H1 (cell line): ENCODE results near the gene THAP11. TPM values are rescaled to one million over a fixed set of nuclear protein-coding genes. Genes with fewer than 3 reads are reported as not detected.

Experiments used
- BRCA1 ChIP-seq: IDR thresholded peaks from 2 replicates; pipeline ENCODE4 v1.6.1; 2012; ENCODE audit warnings: low read depth, low read length, improper control_type of control experiment
- GTF2F1 ChIP-seq: IDR thresholded peaks from 2 replicates; pipeline ENCODE4 v1.6.1; 2012; ENCODE audit warnings: low read depth, low read length, improper control_type of control experiment, borderline replicate concordance
- KDM4A ChIP-seq: IDR thresholded peaks from one replicate; pipeline ENCODE4 v1.7.1; 2012; ENCODE audit warnings: low read depth, mild to moderate bottlenecking, moderate library complexity, low read length, inconsistent platforms; ENCODE audit not compliant: severe bottlenecking
- KDM5A ChIP-seq: fragments of 200-600 bp; IDR thresholded peaks from 2 replicates; pipeline ENCODE4 v1.7.1; 2012; ENCODE audit warnings: mild to moderate bottlenecking, low read length, inconsistent platforms, mixed read lengths
- MAX ChIP-seq: IDR thresholded peaks from 2 replicates; pipeline ENCODE4 v1.6.1; 2012; ENCODE audit warnings: inconsistent platforms
- POLR2A ChIP-seq, 2 experiments: IDR thresholded peaks; 1 replicate in 1 of 2; 2 replicates in 1 of 2; pipeline ENCODE4 v1.6.1; 2011; ENCODE audit warnings: low read depth in 2 of 2, low read length in 2 of 2, mild to moderate bottlenecking in 2 of 2; ENCODE audit errors: control extremely low read depth in 1 of 2
- POLR2AphosphoS5 ChIP-seq: IDR thresholded peaks from 2 replicates; pipeline ENCODE4 v1.6.1; 2011; ENCODE audit warnings: low read depth, low read length
- RAD21 ChIP-seq, 2 experiments: IDR thresholded peaks in 1 of 2; conservative IDR thresholded peaks in 1 of 2; 2 replicates each; pipeline ENCODE4 v1.6.1; 2011; ENCODE audit warnings: low read depth in 2 of 2, low read length in 2 of 2, improper control_type of control experiment in 1 of 2, inconsistent platforms in 1 of 2, mild to moderate bottlenecking in 1 of 2, moderate library complexity in 1 of 2
- RBBP5 ChIP-seq: IDR thresholded peaks from 2 replicates; pipeline ENCODE4 v1.7.1; 2012; ENCODE audit warnings: low read depth, mild to moderate bottlenecking, inconsistent platforms, low read length, moderate library complexity, borderline replicate concordance
- RFX5 ChIP-seq: IDR thresholded peaks from 2 replicates; pipeline ENCODE4 v1.6.1; 2011; ENCODE audit warnings: low read depth, low read length, improper control_type of control experiment, borderline replicate concordance
- RXRA ChIP-seq: IDR thresholded peaks from 2 replicates; pipeline ENCODE4 v1.6.1; 2011; ENCODE audit warnings: low read depth, mild to moderate bottlenecking, low read length, moderate library complexity; ENCODE audit not compliant: insufficient read depth
- SIN3A ChIP-seq, 2 experiments: IDR thresholded peaks in 1 of 2; conservative IDR thresholded peaks in 1 of 2; 2 replicates each; pipeline ENCODE4 v1.6.1; 2011 to 2012; ENCODE audit warnings: low read length in 2 of 2, improper control_type of control experiment in 1 of 2, low read depth in 1 of 2, mild to moderate bottlenecking in 1 of 2
- SIX5 ChIP-seq: IDR thresholded peaks from 2 replicates; pipeline ENCODE4 v1.6.1; 2011; ENCODE audit warnings: mild to moderate bottlenecking, low read depth, low read length
- TAF1 ChIP-seq: IDR thresholded peaks from 2 replicates; pipeline ENCODE4 v1.6.1; 2011; ENCODE audit warnings: mild to moderate bottlenecking, low read depth, low read length
- TBP ChIP-seq: IDR thresholded peaks from 2 replicates; pipeline ENCODE4 v1.6.1; 2011; ENCODE audit warnings: low read depth, low read length, improper control_type of control experiment
- TCF12 ChIP-seq: IDR thresholded peaks from 2 replicates; pipeline ENCODE4 v1.6.1; 2011; ENCODE audit warnings: low read depth, mild to moderate bottlenecking, low read length
- YY1 ChIP-seq: IDR thresholded peaks from 2 replicates; pipeline ENCODE4 v1.6.1; 2011; ENCODE audit warnings: low read depth, mild to moderate bottlenecking, low read length
- polyA plus RNA-seq, 7 experiments: library from polyadenylated mRNA; depleted of rRNA in 3 of 7; stranded (reverse) in 5 of 7; unstranded in 2 of 7; fragments of >200 nt in 5 of 7; fragments of 200-250 nt in 2 of 7; gene quantifications; 1 replicate in 5 of 7; 2 replicates in 1 of 7; 4 replicates in 1 of 7; pipeline versions ENCODE4 v1.2.1 to v1.2.3, GENCODE V29; 2011 to 2013; ENCODE audit warnings: missing spikeins in 2 of 7, mixed read lengths in 2 of 7
- total RNA-seq: library from RNA; stranded (reverse); fragmentation: NEBNext Ultra II Directional; extraction: Animal tissue kit (Norgen Biotek cat#: 25700); gene quantifications from 2 replicates; pipeline ENCODE4 v1.2.1, GENCODE V29; 2021
- TF ChIP-seq, protein P1 (sequence below), 3 experiments: IDR thresholded peaks; 1 replicate in 2 of 3; 2 replicates in 1 of 3; pipeline versions ENCODE4 v1.5.1 to v1.6.1; 2011; ENCODE audit warnings: low read length in 3 of 3, mild to moderate bottlenecking in 3 of 3, inconsistent platforms in 2 of 3, low read depth in 1 of 3, moderate library complexity in 1 of 3; ENCODE audit not compliant: insufficient read depth in 1 of 3; ENCODE audit errors: control extremely low read depth in 1 of 3

THAP11 gene
- total and polyA plus RNA-seq, 2 of the 8 experiments (the other 6 are each of a cell fraction or from before 2014, with no cell fraction given) = 50.8 to 54.8 TPM

- TF ChIP-seq, protein P1, sequence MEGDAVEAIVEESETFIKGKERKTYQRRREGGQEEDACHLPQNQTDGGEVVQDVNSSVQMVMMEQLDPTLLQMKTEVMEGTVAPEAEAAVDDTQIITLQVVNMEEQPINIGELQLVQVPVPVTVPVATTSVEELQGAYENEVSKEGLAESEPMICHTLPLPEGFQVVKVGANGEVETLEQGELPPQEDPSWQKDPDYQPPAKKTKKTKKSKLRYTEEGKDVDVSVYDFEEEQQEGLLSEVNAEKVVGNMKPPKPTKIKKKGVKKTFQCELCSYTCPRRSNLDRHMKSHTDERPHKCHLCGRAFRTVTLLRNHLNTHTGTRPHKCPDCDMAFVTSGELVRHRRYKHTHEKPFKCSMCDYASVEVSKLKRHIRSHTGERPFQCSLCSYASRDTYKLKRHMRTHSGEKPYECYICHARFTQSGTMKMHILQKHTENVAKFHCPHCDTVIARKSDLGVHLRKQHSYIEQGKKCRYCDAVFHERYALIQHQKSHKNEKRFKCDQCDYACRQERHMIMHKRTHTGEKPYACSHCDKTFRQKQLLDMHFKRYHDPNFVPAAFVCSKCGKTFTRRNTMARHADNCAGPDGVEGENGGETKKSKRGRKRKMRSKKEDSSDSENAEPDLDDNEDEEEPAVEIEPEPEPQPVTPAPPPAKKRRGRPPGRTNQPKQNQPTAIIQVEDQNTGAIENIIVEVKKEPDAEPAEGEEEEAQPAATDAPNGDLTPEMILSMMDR (IDR thresholded peaks at IDR 0.05; ENCODE audit: control extremely low read depth in 1 of 3, insufficient read depth in 1 of 3, low read depth in 1 of 3, low read length in 3 of 3) = peak; percentile 76 to 83 (median 79)
- no peak for TF ChIP-seq KDM4A
- TF ChIP-seq RFX5 = no peak
- TF ChIP-seq RAD21 (IDR thresholded peaks at IDR 0.05 in 1 of 2, conservative IDR thresholded peaks at IDR 0.05 in 1 of 2; ENCODE audit: low read depth in 2 of 2, low read length in 2 of 2) = peak; percentile 80 to 82
- no peak for TF ChIP-seq KDM5A
- no peak for TF ChIP-seq RXRA
- no peak for TF ChIP-seq SIX5
- TF ChIP-seq POLR2A (IDR thresholded peaks at IDR 0.05; ENCODE audit: control extremely low read depth in 1 of 2, low read depth in 2 of 2, low read length in 2 of 2) = no peak
- TF ChIP-seq TBP = no peak
- no peak for TF ChIP-seq TCF12
- 0 out of 4 replicates have a peak, but pooled peaks of 1 of the 2 experiments have one; percentile 72 for TF ChIP-seq SIN3A (conservative IDR thresholded peaks at IDR 0.05 in 1 of 2, IDR thresholded peaks at IDR 0.05 in 1 of 2; ENCODE audit: low read depth in 1 of 2, low read length in 2 of 2)
- no peak for TF ChIP-seq TAF1
- no peak for TF ChIP-seq GTF2F1
- peak; percentile 48; the same call in 1 of the 2 replicates for TF ChIP-seq YY1
- TF ChIP-seq BRCA1 = no peak
- peak; percentile 98 for TF ChIP-seq MAX
- TF ChIP-seq RBBP5 = no peak
- TF ChIP-seq POLR2AphosphoS5 = no peak
Observed at GRCh38 chr16:67865318-67865717, 23.2 kb downstream of the THAP11 start (continued).
